Astrocyte (in vitro differentiated cells and primary cell): Measurements from ENCODE around the gene MET.

Source experiments
- CTCF ChIP-seq: IDR thresholded peaks from 2 replicates; pipeline ENCODE4 v1.5.1; 2011; ENCODE audit warnings: low read depth, mild to moderate bottlenecking, inconsistent platforms, low read length, moderate library complexity; ENCODE audit not compliant: insufficient read depth
- EZH2 ChIP-seq: IDR thresholded peaks from 2 replicates; pipeline ENCODE4 v1.6.1; 2012; ENCODE audit warnings: mild to moderate bottlenecking, low read length, inconsistent platforms; ENCODE audit not compliant: insufficient read depth

GRCh38 chr7:116731445-116732335 lies 59.7 kb downstream of the MET start:
- TF ChIP-seq CTCF = no peak
- TF ChIP-seq EZH2 = no peak
